ENCODE data around the gene TMEM208. TPM values are rescaled to one million over a fixed set of nuclear protein-coding genes. Genes with fewer than 3 reads are reported as not detected.

The TMEM208 gene
- total RNA-seq, 1 donor from 2014 or later = 47.5 TPM

GRCh38 chr16:67241008-67241900 is 14.3 kb downstream of the TMEM208 start:
- Histone ChIP-seq H3K27ac (ENCODE audit: low read depth, low read length) (peak overlapping the region; percentile 91), H3K4me3 (ENCODE audit: insufficient read depth, low read depth, low read length) (peak overlapping the region; percentile 21), H3K27me3 (ENCODE audit: insufficient read depth, low read length) (no peaks in the 10 kb centered on the region), H3K9me3 (ENCODE audit: insufficient read depth, low read depth, low read length) (no peaks in the 10 kb centered on the region), H2AFZ (ENCODE audit: low read depth, low read length) (peak overlapping the region; percentile 41), H3K4me1 (ENCODE audit: insufficient read depth, low read length) (peaks cover 50% of the 10 kb centered on the region), H3K9ac (ENCODE audit: low read length) (peak overlapping the region; percentile 78), H3K4me2 (ENCODE audit: low read length) (peak overlapping the region; percentile 71), H3K79me2 (ENCODE audit: insufficient read depth, low read length) (peaks cover 59% of the 10 kb centered on the region), H3K36me3 (ENCODE audit: insufficient read depth, low read length) (peaks cover 24% of the 10 kb centered on the region), H4K20me1 (ENCODE audit: insufficient read depth, low read length) (no peaks in the 10 kb centered on the region)
- peaks cover 41% of the 10 kb centered on the region for H3K4me1 Mint-ChIP-seq (ENCODE audit: low read depth, unreplicated experiment)
- FAIRE-seq (no peak), DNase-seq (ENCODE audit: low read depth) (peak; percentile 77)
- H3K27ac Mint-ChIP-seq (ENCODE audit: unreplicated experiment) = peak overlapping the region; percentile 97
- peak overlapping the region; percentile 61 for H3K4me3 Mint-ChIP-seq (ENCODE audit: unreplicated experiment)
- no peaks in the 10 kb centered on the region for H3K9me3 Mint-ChIP-seq (ENCODE audit: unreplicated experiment)
- TF ChIP-seq CTCF (IDR thresholded peaks at IDR 0.05; ENCODE audit: insufficient read depth, low read depth, low read length) = no peak
- no peak for TF ChIP-seq EZH2 (IDR thresholded peaks at IDR 0.05; ENCODE audit: insufficient read depth, low read length)
- peaks cover 24% of the 10 kb centered on the region for H3K36me3 Mint-ChIP-seq (ENCODE audit: low read depth, unreplicated experiment)
- no peaks in the 10 kb centered on the region for H3K27me3 Mint-ChIP-seq (ENCODE audit: low read depth, unreplicated experiment)

GRCh38 chr16:67242138-67242730 is 15.3 kb downstream of the TMEM208 start:
- DNase-seq (ENCODE audit: low read depth) (no peak), FAIRE-seq (no peak)
- Histone ChIP-seq H3K9ac (ENCODE audit: low read length) (no peak overlapping the region), H3K27ac (ENCODE audit: low read depth, low read length) (peak overlapping the region; percentile 91), H3K36me3 (ENCODE audit: insufficient read depth, low read length) (peaks cover 22% of the 10 kb centered on the region), H3K4me1 (ENCODE audit: insufficient read depth, low read length) (peaks cover 50% of the 10 kb centered on the region), H2AFZ (ENCODE audit: low read depth, low read length) (no peak overlapping the region), H3K9me3 (ENCODE audit: insufficient read depth, low read depth, low read length) (no peaks in the 10 kb centered on the region), H3K79me2 (ENCODE audit: insufficient read depth, low read length) (peaks cover 67% of the 10 kb centered on the region), H3K27me3 (ENCODE audit: insufficient read depth, low read length) (no peaks in the 10 kb centered on the region), H4K20me1 (ENCODE audit: insufficient read depth, low read length) (no peaks in the 10 kb centered on the region), H3K4me2 (ENCODE audit: low read length) (peak overlapping the region; percentile 71), H3K4me3 (ENCODE audit: insufficient read depth, low read depth, low read length) (no peak overlapping the region)
- H3K27ac Mint-ChIP-seq (ENCODE audit: unreplicated experiment) = peak overlapping the region; percentile 97
- H3K27me3 Mint-ChIP-seq (ENCODE audit: low read depth, unreplicated experiment) = no peaks in the 10 kb centered on the region
- no peaks in the 10 kb centered on the region for H3K9me3 Mint-ChIP-seq (ENCODE audit: unreplicated experiment)
- peaks cover 20% of the 10 kb centered on the region for H3K36me3 Mint-ChIP-seq (ENCODE audit: low read depth, unreplicated experiment)
- H3K4me3 Mint-ChIP-seq (ENCODE audit: unreplicated experiment) = no peak overlapping the region
- H3K4me1 Mint-ChIP-seq (ENCODE audit: low read depth, unreplicated experiment) = peaks cover 41% of the 10 kb centered on the region
- TF ChIP-seq EZH2 (IDR thresholded peaks at IDR 0.05; ENCODE audit: insufficient read depth, low read length) (no peak), CTCF (IDR thresholded peaks at IDR 0.05; ENCODE audit: insufficient read depth, low read depth, low read length) (no peak)
